ENCODE data around the gene EPB41L2.

Gene EPB41L2

GRCh38 chr6:130847001-130847910, 215.8 kb downstream of the EPB41L2 start:
- TF ChIP-seq TAF1 (IDR thresholded peaks at IDR 0.05; ENCODE audit: borderline replicate concordance, insufficient read depth, low read length) (no peak), POLR2AphosphoS5 (IDR thresholded peaks at IDR 0.05; ENCODE audit: low read depth, low read length) (no peak), REST (IDR thresholded peaks at IDR 0.05; ENCODE audit: insufficient read depth in 1 of 2, low read depth in 2 of 2, low read length in 2 of 2) (no peak), SIN3A (IDR thresholded peaks at IDR 0.05; ENCODE audit: borderline replicate concordance, insufficient read depth, low read length) (no peak), FOXP2 (optimal IDR thresholded peaks at IDR 0.05; ENCODE audit: borderline replicate concordance, extremely low read depth, extremely low read length, insufficient read depth) (no peak)

GRCh38 chr6:130846501-130846900, 216.5 kb downstream of the EPB41L2 start:
- TF ChIP-seq SIN3A (IDR thresholded peaks at IDR 0.05; ENCODE audit: borderline replicate concordance, insufficient read depth, low read length) (no peak), FOXP2 (optimal IDR thresholded peaks at IDR 0.05; ENCODE audit: borderline replicate concordance, extremely low read depth, extremely low read length, insufficient read depth) (no peak), TAF1 (IDR thresholded peaks at IDR 0.05; ENCODE audit: borderline replicate concordance, insufficient read depth, low read length) (no peak), REST (IDR thresholded peaks at IDR 0.05; ENCODE audit: insufficient read depth in 1 of 2, low read depth in 2 of 2, low read length in 2 of 2) (no peak), POLR2AphosphoS5 (IDR thresholded peaks at IDR 0.05; ENCODE audit: low read depth, low read length) (no peak)

- no peak for TF ChIP-seq POLR2AphosphoS5 (IDR thresholded peaks at IDR 0.05; ENCODE audit: low read depth, low read length)
- TF ChIP-seq REST (IDR thresholded peaks at IDR 0.05; ENCODE audit: insufficient read depth in 1 of 2, low read depth in 2 of 2, low read length in 2 of 2) = no peak
- no peak for TF ChIP-seq SIN3A (IDR thresholded peaks at IDR 0.05; ENCODE audit: borderline replicate concordance, insufficient read depth, low read length)
- TF ChIP-seq FOXP2 (optimal IDR thresholded peaks at IDR 0.05; ENCODE audit: borderline replicate concordance, extremely low read depth, extremely low read length, insufficient read depth) = no peak
- TF ChIP-seq TAF1 (IDR thresholded peaks at IDR 0.05; ENCODE audit: borderline replicate concordance, insufficient read depth, low read length) = no peak
These were observed 219.3 kb downstream of the EPB41L2 start for GRCh38 chr6:130843575-130844320.

- no peak for TF ChIP-seq REST (IDR thresholded peaks at IDR 0.05; ENCODE audit: insufficient read depth in 1 of 2, low read depth in 2 of 2, low read length in 2 of 2)
- no peak for TF ChIP-seq SIN3A (IDR thresholded peaks at IDR 0.05; ENCODE audit: borderline replicate concordance, insufficient read depth, low read length)
- no peak for TF ChIP-seq FOXP2 (optimal IDR thresholded peaks at IDR 0.05; ENCODE audit: borderline replicate concordance, extremely low read depth, extremely low read length, insufficient read depth)
- no peak for TF ChIP-seq TAF1 (IDR thresholded peaks at IDR 0.05; ENCODE audit: borderline replicate concordance, insufficient read depth, low read length)
- no peak for TF ChIP-seq POLR2AphosphoS5 (IDR thresholded peaks at IDR 0.05; ENCODE audit: low read depth, low read length)
These were observed 221.8 kb downstream of the EPB41L2 start for GRCh38 chr6:130841128-130841728.
